ENCODE results near the gene CAB39L. TPM values are rescaled to one million over a fixed set of nuclear protein-coding genes. Genes with fewer than 3 reads are reported as not detected.

The CAB39L gene
- total and polyA plus RNA-seq, 2 experiments from 2014 or later = 3.3 to 4.4 TPM

GRCh38 chr13:49367640-49368422, 76.0 kb downstream of the CAB39L start (continued):
- TF ChIP-seq ZNF462 (CRISPR knock-in tag; IDR thresholded peaks at IDR 0.05) = no peak

GRCh38 chr13:49366841-49367240, 77.0 kb downstream of the CAB39L start:
- no peak overlapping the region for H3K4me3 Mint-ChIP-seq
- H3K27me3 Mint-ChIP-seq (ENCODE audit: insufficient read depth, low read depth, poor library complexity) = peaks cover 3% of the 10 kb centered on the region
- Histone ChIP-seq H3K4me2 (no peak overlapping the region), H4K20me1 (replicated peaks; ENCODE audit: insufficient read depth) (no peaks in the 10 kb centered on the region), H3K4me1 (ENCODE audit: insufficient read depth) (peaks cover 11% of the 10 kb centered on the region), H3K9me2 (ENCODE audit: insufficient read depth) (no peaks in the 10 kb centered on the region), H2AFZ (no peak overlapping the region), H3K27ac (ENCODE audit: low read depth) (no peak overlapping the region), H3F3A (replicated peaks; ENCODE audit: low read depth) (no peaks in the 10 kb centered on the region), H3K79me2 (replicated peaks; ENCODE audit: insufficient read depth) (no peaks in the 10 kb centered on the region), H3K36me3 (ENCODE audit: insufficient read depth) (no peaks in the 10 kb centered on the region), H3K27me3 (ENCODE audit: insufficient read depth) (no peaks in the 10 kb centered on the region), H3K4me3 (no peak overlapping the region)
- no peaks in the 10 kb centered on the region for H3K36me3 Mint-ChIP-seq (ENCODE audit: low read depth)
- H3K9me3 Mint-ChIP-seq = no peaks in the 10 kb centered on the region
- DNase-seq (ENCODE audit: low spot score) = no peak
- no peak overlapping the region for H3K27ac Mint-ChIP-seq
- no peak for ATAC-seq
- peaks cover 24% of the 10 kb centered on the region for H3K4me1 Mint-ChIP-seq
- no peak for TF ChIP-seq ZNF462 (CRISPR knock-in tag; IDR thresholded peaks at IDR 0.05)
- no peak for TF ChIP-seq REST (IDR thresholded peaks at IDR 0.05; ENCODE audit: unreplicated experiment)
- no peak for TF ChIP-seq STAT1 (IDR thresholded peaks at IDR 0.05; ENCODE audit: unreplicated experiment)

All from GM23338 (cell line).